ENCODE results near the gene HRH4. TPM values are rescaled to one million over a fixed set of nuclear protein-coding genes. Genes with fewer than 3 reads are reported as not detected.

The HRH4 gene
- total RNA-seq, 1 donor from 2014 or later: not detected

GRCh38 chr18:24509435-24509834, 49.0 kb downstream of the HRH4 start:
- no peak for DNase-seq (ENCODE audit: low spot score)

GRCh38 chr18:24514439-24514838, 54.0 kb downstream of the HRH4 start:
- no peak for DNase-seq (ENCODE audit: low spot score)

- DNase-seq (ENCODE audit: low spot score): no peak
Observed at GRCh38 chr18:24515721-24516120, 55.3 kb downstream of the HRH4 start.

GRCh38 chr18:24516261-24516660, 55.8 kb downstream of the HRH4 start:
- no peak for DNase-seq (ENCODE audit: low spot score)

- DNase-seq (ENCODE audit: low spot score): no peak
Observed at GRCh38 chr18:24517554-24517953, 57.1 kb downstream of the HRH4 start.

- no peak for DNase-seq (ENCODE audit: low spot score)
Observed at GRCh38 chr18:24518596-24518995, 58.2 kb downstream of the HRH4 start.

Other genes starting within 250 kb of the HRH4 start
- gene OSBPL1A, start 62.8 kb upstream of the HRH4 start, total RNA-seq: 40.4 TPM
- gene IMPACT, start 34.0 kb upstream of the HRH4 start, total RNA-seq: 49.4 TPM

Data from ureter (tissue), 1 donor.